Stimulated activated CD4-positive, alpha-beta T cell treated with anti-CD3 and anti-CD28 coated beads, Interleukin-1b, Interleukin-23, amount 100 ng/mL, for 48 hours (primary cell): Measurements from ENCODE around the gene MAP3K9.
A peak's percentile ranks its signal among the peaks of the same experiment; 100 is the strongest.

Experiments used
- DNase-seq: peaks from one replicate; pipeline ENCODE4 v3.0.0-alpha.2; 2020

The MAP3K9 gene

DNA sequence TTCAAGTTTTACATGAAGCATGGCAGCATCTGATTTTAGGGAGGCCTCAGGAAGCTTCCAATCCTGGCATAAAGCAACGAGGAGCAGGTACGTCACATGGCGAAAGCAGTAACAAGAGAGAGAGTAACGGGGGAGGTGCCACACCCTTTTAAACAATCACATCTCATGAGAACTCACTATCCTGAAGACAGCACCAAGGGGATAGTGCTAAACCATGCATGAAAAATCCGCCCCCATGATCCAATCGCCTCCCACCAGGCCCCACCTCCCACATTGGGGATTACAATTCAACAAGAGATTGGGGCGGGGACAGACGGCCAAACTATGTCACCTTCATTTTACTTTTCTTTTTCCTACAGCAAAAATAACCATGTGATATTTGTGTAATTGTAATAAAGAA, 7.2 kb upstream of the MAP3K9 start:
- DNase-seq, result no peak

DNA sequence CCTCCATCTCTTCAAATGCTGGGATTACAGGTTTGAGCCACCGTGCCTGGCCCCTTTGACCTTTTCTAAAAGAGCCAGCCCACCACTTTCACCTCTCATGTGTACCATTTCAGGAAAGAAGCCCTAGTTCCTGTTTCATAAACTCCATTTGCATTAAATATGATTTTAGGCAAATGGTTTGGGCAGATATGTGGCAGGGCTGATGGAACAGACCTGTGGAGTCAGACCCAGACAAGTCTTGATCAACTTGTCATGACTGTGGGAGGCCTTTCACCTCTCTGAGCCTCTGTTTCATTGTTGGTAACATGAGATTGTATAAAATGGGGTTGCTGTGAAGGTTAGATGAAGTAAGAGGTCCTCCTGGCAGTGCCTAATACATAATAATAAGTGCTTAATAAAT, 5.2 kb upstream of the MAP3K9 start:
- DNase-seq, result no peak

DNA sequence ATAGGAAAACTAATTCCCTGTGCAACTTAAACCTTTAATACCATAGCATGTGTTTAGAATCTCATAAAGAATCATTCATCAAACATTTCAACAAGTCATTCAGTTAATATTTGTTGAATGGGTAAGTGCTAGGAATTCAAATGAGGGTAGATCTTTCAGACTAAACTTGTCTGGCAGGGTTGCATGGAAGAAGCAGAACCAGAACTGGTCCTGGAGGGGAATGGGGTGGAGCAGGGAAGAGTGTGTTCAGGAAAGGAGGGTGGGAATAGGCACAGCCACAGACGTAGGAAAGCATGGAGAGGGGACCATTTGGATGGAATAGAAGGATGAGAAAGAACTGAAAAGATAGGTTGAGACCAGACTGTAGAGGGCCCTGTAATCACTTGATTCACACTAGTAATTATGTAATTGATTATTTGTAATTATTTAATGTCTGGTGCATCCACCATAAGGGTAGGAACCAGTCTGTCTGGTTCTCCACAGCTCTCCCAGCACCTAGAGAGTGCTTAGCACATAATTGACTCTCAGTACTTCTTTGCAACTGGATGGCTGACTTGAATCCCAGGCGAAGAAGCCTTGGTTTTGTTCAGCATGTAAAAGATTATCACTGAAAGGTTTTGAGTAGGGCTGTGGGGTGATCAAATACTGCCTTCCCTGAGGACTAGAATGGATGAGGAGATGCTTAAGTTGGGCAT, 3.0 kb upstream of the MAP3K9 start:
- DNase-seq, result no peak

GRCh38 chr14:70811578-70811977, 2.3 kb upstream of the MAP3K9 start:
- no peak for DNase-seq

DNA sequence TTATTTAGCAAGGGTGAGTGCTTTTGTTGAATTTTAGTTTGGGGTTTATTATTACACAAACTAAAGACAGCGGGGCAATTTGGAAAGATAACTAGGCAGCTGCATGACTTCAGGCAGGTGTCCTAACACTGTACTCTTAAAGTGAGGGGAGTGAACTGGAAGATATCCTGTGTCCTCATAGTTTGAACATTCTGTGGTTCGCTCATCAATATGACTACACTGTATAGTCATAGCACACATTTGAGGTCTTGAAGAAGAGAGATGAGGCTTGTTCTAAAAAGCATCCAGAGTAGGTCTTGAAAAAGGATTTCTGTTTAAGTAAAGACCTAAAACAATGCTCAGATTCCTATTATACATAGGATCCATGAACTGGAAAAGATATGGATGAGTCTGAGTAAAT, 1.7 kb upstream of the MAP3K9 start:
- DNase-seq, result no peak

DNA sequence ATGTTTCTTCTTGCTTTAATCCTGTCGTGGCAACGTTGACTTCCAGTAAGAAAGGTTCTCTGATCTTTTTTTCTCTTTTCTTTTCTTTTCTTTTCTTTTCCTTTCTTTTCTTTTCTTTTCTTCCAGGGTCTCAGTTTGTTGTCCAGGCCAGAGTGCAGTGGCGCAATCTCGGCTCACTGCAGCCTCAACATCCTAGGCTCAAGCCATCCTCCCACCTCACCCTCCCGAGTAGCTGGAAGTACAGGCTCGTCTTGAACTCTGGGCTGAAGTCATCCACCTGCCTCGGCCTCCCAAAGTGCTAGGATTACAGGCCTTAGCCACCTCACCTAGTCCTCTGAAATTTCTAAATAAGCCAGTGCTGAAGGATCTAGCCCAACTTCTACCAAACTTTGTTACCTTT, 1.3 kb upstream of the MAP3K9 start:
- DNase-seq, result no peak

GRCh38 chr14:70808416-70809224, 693 bp downstream of the MAP3K9 start:
- peak; percentile 9 for DNase-seq

- peak; percentile 67 for DNase-seq
Measured at GRCh38 chr14:70807898-70808415, 1.4 kb downstream of the MAP3K9 start.

- DNase-seq, result no peak
Measured at GRCh38 chr14:70804556-70805162, 4.7 kb downstream of the MAP3K9 start.

GRCh38 chr14:70803321-70804310, 5.7 kb downstream of the MAP3K9 start:
- DNase-seq, result no peak

- no peak for DNase-seq
Measured at GRCh38 chr14:70802379-70802778, 6.9 kb downstream of the MAP3K9 start.

- DNase-seq, result no peak
Measured at GRCh38 chr14:70801836-70802235, 7.5 kb downstream of the MAP3K9 start.

DNA sequence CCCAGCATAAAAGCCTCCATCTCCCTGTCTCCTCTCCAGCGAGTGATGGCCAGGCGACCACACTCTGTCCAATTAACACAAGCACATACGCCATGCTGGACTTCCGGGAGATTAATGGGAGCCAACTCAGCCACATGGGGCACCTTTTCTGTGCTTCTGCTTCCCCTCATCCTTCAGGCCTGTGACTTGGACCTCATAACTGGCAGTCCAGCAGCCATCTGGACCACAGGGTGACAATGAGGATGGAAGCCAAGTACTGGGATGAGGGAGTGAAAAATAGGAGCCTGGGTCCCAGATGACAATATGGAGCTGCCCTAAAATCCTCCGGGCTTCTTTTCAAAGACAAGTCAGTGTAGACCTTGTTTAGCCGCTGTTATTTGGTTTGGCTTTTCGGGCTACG, 12.8 kb downstream of the MAP3K9 start:
- no peak for DNase-seq

GRCh38 chr14:70794294-70794693, 15.0 kb downstream of the MAP3K9 start:
- DNase-seq, result no peak

DNA sequence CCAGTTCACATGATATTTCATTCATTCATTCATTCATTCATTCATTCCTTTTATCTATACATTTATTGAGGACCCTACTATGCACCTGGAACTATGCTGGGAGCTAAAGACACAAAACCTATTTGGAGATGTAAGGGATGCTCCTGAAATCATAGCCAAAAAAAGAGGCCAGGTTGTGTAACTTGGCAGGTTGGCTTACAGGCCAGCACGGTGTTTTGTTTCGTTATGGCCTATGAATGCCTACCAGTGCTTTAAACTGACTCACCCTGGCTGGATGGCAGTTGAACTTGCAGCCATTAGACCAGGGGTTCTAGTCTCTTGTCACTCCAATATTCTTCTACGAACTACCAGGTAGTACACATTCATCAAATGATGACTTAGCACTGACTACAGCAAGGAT, 15.7 kb downstream of the MAP3K9 start:
- no peak for DNase-seq

DNA sequence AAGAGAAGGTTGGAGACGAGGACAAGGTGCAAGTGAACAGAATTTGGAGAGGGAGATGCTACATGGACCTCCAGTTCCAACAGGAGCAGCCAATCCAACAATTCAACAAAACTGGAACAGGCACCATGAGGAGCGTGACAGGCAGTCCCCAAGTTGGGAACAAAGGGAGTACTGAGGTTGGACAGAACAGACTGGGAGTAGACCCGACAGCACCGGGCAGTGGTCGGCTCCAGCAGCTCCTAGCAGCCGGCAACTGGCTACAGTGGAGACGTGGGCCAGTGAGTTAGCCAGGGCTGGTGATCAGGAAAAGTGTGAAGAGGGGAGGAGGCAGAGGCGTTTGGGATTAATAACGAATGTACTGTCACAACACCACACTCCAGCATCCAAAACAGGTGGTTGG, 16.4 kb downstream of the MAP3K9 start:
- no peak for DNase-seq

DNA sequence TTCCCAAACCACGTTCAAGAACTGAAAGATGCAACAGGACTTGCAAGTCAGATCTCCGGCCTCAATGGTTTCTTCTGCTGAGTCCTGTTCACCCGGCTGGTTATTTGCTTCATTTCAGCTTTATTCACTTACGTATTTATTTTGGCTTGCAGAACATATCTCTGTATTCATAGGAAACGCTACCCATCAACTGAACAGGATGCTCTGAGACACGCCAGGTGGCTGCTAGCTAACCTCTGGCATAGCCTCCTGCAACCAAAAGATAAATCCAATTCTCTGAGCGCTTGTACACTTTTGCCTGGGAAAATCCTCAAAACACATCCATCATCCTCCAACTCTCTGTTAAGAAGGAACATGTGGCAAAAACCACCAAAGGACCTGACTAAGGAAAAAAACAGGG, 17.3 kb downstream of the MAP3K9 start:
- no peak for DNase-seq

- DNase-seq, result no peak
Measured at GRCh38 chr14:70789961-70790360, 19.4 kb downstream of the MAP3K9 start.

- no peak for DNase-seq
Measured at GRCh38 chr14:70789361-70789760, 20.0 kb downstream of the MAP3K9 start.

DNA sequence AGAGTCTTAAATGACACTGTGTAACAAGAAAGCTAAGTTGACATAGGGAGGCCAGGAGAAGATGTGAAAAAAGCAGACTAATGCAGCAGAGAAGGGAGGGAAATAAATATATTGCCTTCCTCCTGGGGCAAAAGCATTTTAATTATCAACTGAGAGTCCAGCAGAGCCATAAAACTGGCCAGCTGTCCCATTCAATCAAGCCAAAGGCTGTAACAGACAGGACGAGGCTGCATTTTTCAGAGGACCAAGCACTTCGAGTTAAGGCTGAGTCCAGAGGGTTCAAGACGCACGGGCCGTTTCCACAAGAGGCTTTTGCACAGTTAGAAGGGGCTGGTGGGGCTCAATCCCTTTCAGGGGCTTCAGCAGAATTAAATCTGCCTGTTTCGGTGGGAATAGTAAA, 20.4 kb downstream of the MAP3K9 start:
- DNase-seq, result no peak

GRCh38 chr14:70785556-70785955, 23.8 kb downstream of the MAP3K9 start:
- DNase-seq, result no peak

DNA sequence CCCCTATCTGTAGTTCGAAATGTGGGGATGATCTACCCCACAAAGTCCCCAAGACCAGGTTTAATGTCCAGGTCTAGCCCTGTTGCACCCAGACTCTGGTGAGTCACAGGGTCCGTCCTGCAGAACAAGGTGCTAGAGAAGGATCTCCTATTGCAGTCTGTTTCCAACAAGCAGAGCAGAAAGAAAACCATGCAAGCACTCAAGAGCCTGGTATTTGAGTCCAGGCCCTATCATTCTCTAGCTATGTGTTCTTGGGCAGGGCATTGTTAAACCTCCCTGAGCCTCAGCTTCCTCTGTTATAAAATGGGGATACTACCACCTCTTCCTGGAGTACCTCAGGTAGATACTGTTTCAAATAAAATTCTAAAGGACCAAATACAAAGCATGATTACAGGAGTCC, 24.4 kb downstream of the MAP3K9 start:
- DNase-seq, result no peak

GRCh38 chr14:70782361-70782760, 27.0 kb downstream of the MAP3K9 start:
- no peak for DNase-seq
